HG03520 (cell line): ENCODE results near the gene PRKCA.

ENCODE experiments used
- ATAC-seq: cut with Tn5 transposase; IDR thresholded peaks from one replicate; pipeline ENCODE4 v1.9.1; 2021; ENCODE audit warnings: mild to moderate bottlenecking, moderate library complexity; ENCODE audit not compliant: unreplicated experiment

PRKCA gene

DNA sequence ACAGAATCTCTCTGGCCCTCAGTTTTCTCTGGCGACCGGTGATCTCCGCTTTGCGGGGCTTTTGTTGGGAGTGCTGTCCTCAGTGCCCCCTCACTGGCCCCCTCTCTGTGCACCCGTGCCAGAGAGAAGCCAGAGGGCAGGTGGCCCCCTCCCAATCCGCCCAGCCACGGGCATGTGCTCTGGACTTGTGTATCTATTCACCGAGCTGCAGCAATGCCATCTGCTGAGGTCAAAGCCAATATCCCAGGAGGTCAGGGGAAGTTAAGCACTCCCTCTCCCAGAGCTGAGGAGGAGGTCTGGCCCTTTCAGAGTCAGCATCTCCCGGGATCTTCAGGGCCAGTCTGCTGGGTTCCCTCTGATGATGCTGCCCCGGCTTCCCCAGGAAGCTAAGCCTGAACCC, 537.6 kb downstream of the PRKCA start:
- no peak for ATAC-seq

DNA sequence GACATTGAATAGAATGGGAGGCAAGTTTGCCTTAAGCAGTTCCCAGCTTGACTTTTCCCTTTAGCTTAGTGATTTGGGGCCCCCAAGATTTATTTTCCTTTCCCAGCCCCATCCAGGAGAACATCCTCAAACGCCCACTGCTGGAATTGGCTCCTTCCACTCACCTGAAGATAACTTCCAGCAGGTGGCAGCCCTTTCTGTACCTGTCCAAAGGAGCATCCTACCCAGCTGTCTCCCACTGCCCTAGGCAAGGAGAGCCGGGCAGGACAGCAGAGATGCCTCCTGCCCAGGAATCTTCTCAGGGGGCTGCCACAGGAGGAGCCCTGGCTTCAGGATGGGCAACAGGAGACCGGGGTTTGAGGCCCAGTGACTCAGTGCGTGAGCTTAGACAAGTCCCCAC, 538.9 kb downstream of the PRKCA start:
- no peak for ATAC-seq

DNA sequence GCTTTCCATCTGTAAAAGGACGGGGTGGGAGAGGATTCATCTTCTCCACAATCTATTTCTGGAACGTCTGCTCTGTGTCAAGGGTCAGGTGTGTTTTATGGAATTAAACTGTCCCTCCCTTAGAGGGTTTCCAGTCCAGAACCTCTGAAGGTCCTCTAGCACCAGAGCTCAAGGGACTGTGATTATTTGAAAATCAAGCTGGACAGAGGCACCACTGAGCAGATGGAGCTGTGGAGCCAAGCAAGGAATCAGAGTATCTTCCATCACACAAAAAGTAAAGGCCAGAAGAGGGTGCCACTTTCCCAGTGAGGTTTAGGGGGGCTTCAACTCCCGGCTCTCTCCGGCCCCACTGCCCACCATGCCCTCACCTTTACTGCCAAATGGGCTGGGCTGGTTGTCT, 539.3 kb downstream of the PRKCA start:
- no peak for ATAC-seq

DNA sequence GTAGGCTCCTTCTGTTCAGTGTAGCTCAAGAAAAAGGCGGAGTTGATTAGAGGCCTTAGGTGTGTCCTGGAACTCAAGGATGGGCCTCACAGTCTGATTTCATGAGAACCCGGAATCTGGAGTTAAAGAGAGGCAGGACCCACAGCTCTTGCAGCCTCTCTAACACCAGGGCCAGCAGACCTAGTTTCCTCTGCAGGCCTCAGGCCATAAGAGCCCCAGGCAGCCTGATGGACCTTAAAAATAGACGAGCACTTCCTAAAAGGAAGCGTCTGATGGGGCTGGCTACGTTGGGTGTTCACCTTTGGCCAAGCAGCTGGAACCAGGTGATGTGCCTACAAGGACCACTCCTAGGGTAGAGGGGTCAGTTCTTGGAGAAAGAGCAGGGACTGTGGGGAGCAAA, 540.1 kb downstream of the PRKCA start:
- no peak for ATAC-seq

DNA sequence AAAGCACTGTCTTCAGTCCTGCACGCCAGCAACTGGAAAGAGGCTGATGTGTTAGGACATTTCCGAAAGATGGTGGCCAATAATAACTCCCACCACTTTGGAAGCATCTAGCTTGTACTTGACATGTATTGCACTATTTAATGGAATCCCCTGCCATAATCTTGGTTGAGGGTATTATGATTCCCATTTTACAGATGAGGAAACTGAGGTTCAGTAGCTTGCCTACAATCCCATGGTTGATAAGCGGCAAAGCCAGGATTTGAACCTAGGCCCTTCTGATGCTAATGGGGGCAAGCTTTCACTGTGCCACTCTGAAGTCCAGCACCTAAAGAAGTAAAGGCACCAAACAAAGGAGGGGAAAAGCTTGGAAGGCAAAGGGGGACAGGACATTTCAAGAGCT, 540.5 kb downstream of the PRKCA start:
- no peak for ATAC-seq

DNA sequence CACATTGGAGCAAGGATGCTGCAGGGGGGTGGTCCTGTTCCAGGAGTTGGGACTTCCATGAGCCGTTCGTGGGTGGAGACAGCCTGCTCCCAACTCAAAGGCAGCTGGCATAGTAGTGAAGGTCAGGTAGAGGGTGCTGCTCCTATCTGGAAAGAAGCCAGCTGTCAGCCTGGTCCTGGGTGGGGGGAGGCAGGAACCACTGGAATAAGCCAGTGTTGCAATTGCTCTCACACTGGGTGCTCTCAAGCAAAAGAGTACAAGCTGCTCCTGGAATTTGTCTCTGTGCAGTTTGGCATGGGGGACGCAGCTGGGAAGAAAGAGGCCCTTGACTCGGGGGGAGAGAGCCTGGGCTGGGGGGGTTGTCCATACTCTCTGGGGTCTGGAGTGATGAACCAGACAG, 541.2 kb downstream of the PRKCA start:
- no peak for ATAC-seq

DNA sequence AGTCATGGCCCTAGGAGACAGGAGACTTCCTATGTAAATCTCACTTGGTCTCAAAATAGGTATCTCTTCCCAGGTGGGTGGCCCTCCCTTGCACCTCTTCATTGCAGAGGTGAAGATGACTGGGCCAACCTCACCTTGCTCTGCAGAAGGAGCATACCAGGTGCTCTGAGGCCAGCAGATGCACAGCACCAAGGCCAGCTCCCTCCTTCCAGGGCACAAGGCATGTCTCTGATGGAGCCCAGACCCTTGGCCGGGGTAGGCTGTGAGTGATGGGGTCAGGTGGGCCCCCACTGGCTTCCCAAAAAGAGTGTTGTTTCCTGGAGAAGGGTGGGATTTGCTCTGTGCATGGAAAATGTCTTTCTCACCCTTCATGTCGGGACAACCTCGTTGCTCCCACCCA, 545.3 kb downstream of the PRKCA start:
- no peak for ATAC-seq

DNA sequence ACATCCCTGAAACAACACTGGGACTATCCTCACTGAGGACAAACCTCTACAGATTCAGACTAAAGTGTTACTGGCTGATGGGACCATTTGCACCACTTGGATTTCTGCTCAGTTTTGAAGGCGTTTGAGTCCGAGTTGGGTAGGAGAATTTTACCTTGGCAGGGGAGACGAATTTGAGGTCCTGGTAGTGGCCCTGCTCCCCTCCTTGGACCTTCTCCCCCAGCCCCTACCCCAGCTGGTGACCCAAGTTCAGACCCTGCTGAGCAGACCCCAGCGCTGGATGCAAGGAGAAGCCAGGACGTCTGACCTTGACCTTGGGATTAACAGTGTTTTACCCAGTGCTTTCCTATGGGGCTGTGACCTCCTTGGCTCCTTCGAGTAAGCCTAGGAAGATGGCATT, 546.1 kb downstream of the PRKCA start:
- no peak for ATAC-seq

DNA sequence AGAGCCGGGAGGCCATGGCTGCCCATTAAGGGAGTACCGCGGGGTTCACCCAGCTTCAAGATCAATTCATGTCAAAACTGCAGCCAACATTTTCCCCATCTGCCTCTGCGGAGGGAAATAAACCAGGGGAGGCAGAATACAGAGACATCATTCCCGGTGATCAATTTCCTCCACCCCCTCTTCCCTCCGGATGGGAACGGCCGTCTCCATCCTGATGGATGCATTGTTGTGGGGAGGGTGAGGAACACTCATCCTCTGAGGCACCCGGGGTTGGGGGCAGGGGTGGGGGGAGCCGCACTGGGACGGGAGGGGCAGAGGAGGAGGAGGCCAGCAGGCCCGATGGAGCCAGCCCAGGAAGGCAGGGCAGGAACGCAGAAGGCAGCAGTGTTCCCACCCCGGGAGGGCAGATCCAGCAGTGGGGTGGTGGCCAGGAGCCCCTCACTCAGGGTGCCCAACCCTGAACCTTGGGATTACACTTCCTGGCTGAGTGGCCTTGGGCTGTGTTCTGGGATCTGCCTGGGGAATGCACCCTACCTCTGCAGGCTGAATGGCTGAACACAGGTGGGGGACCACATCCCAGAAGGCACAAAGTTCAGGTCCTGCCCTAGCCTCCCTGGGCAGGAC, 546.7 kb downstream of the PRKCA start:
- ATAC-seq = no peak

DNA sequence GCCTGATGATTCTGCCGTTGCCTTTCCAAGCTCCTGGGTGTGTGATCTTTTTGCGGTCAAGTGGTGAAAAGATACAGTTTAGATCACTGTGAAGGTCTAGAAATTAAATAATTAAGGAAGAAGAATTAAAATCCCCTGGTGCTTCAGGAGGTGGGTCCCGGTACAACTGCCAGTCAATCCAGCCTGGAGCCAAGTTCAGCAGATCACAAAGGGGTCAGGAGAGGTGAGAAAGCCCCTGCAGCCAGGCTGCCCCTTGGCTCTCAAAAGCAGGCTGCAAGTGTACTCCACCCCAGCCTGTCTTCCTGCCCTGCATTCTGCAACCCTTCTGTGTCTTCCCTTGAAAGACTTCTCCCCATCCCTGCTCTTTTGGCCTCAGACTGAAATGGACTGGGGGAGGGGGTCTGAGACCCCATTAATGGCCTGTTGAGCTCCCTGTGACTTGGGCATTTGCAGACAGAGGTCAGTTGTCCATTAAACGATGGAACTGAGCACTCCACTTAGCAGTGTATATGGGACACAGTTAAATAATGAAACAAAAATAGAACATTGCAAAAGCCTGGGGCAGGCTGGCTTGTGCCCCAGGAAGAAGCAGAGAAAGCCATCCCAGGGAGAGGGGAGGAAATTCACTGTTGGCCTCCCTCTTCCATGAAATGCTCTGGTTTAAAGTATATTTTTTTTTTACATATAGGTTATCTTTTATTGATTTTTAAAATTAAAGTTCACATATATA, 547.6 kb downstream of the PRKCA start:
- ATAC-seq = no peak

DNA sequence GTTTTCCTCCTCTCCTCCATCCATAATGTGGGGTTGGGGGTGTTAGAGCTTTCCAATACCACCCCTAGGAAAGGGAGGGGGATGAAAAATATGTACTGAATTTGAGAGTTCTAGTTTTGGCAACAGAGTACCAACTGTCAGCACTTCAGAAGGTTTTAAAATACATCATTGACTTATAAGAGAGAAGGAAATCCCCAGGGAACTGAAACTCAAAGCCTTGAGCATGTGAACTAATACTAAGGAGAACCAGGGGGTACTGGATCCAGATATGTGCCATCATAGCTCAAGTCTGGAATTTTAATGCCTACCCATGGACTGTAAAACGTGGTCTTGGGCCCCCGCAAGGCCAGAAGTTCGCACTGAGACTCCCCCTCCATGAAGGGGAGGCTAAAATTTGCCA, 548.3 kb downstream of the PRKCA start:
- ATAC-seq = no peak

DNA sequence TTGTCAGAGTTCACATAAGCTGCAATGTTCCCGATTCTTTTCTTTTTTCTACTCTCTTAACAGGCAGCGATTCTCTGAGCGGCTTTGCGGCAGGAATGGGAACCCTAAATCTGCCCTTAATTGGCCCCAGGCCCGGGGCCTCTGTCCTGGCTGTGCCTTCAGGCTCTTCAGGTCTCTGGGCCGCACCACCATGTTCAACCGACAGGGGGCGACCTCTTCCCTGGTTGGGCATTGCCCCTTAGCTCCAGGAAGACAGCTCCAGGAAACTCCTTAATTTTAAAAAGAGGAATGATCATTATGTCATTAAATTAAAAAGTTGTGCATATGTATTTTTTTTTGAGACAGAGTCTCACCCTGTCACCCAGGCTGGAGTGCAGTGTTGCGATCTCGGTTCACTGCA, 552.8 kb downstream of the PRKCA start:
- no peak for ATAC-seq

DNA sequence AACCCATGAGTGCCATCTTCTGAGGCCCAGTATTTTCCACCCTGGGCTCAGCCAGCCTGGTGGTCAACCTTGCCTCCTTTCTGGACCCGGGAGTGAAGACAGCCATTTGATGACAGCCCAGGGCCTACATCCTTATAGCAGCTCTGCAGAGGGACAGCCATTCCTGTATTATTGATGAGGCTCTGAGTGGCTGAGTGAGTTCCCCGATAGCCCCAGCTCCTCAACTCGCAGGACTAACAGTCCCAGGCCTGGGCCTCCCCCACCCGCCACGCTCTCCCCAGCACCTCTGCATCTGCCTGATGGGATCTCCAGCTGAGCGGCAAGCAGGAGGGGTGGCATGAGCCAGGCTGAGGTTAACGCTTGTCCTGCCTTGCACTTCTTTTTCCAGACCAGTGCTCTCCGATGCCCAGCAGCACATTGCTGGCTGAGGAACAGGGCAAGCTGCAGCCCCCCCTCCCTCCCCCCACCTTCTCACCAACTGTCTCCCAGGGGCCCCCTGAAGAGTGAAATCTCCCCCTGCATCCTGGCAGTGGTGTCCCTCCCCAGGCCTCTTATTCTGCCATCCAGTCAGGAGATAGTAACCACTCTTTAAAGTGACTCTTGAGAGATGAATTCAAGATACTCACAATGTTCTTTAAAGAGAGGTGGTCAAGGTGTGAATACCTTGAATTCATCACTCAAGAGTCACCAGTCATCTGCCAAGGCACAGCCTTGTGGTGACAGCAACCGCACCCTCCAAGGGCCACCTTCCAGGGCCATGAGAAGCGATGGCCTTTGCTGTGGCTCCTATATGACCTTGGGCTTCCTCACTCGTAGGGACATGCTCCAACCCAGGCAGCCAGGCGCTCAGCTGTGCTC, 556.0 kb downstream of the PRKCA start:
- ATAC-seq = no peak

DNA sequence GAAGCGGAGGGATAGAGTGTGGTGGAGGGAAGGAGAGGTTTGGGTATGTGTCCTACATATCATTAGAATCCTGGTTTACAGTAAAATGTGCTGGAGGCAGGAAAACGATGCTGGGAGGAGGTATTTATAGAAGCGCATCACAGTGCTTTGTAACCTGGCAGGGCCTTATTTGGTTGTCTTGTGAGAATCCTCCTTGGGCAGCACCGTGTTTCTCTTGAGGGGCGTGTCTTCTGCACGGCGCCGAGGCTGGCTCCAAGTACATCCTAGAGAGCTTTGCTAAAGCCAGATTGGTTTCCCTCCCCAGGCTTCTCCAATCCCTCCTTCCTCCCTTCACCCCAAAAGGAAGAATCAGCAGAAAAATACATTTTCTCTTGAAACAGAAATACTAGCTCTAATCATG, 556.9 kb downstream of the PRKCA start:
- no peak for ATAC-seq

DNA sequence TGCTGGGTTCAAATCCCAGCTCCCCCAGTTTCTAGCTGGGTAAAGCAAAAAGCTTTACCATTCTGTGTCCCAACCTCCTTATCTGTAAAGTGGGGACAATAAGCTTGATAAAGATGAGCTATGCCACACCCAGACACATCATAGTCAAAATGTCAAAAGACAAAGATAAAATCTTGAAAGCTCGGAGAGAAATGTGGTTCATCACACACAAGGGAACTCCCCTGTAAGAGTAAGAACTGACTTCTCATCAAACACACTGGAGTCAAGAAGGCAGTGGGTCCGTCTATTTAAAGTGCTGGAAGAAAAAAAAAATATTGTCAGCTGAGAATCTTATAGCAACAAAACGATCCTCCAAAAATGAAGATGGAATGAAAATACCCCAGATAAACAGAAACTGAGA, 557.8 kb downstream of the PRKCA start:
- ATAC-seq = no peak
